ENCODE results near the gene BRAF.
"Not testable (repeated sequence)": the region's sequence is repeated elsewhere in the genome, so short reads cannot be mapped to it uniquely, and the experiment has no call there.

The BRAF gene

GRCh38 chr7:140876519-140877248 lies 48.0 kb downstream of the BRAF start:
- peak; percentile 42 for DNase-seq (ENCODE audit: low read depth)

GRCh38 chr7:140873434-140873833 lies 51.3 kb downstream of the BRAF start:
- no peak for DNase-seq (ENCODE audit: low read depth)

- DNase-seq (ENCODE audit: low read depth) = no peak
Measured at GRCh38 chr7:140870003-140870402, 54.7 kb downstream of the BRAF start.

- DNase-seq (ENCODE audit: low read depth) = no peak
Measured at GRCh38 chr7:140869430-140869829, 55.3 kb downstream of the BRAF start.

- DNase-seq (ENCODE audit: low read depth) = no peak
Measured at GRCh38 chr7:140867467-140868462, 57.0 kb downstream of the BRAF start.

GRCh38 chr7:140866926-140867325 lies 57.8 kb downstream of the BRAF start:
- no peak for DNase-seq (ENCODE audit: low read depth)

GRCh38 chr7:140864732-140865131 lies 60.0 kb downstream of the BRAF start:
- no peak for DNase-seq (ENCODE audit: low read depth)

- no peak for DNase-seq (ENCODE audit: low read depth)
Measured at GRCh38 chr7:140863867-140864266, 60.9 kb downstream of the BRAF start.

- DNase-seq (ENCODE audit: low read depth) = no peak
Measured at GRCh38 chr7:140863184-140863583, 61.5 kb downstream of the BRAF start.

- DNase-seq (ENCODE audit: low read depth) = peak; percentile 4
Measured at GRCh38 chr7:140857048-140857447, 67.7 kb downstream of the BRAF start.

GRCh38 chr7:140841166-140841715 lies 83.5 kb downstream of the BRAF start:
- DNase-seq (ENCODE audit: low read depth) = no peak

GRCh38 chr7:140831724-140832123 lies 93.0 kb downstream of the BRAF start:
- no peak for DNase-seq (ENCODE audit: low read depth)

- DNase-seq (ENCODE audit: low read depth) = no peak
Measured at GRCh38 chr7:140829720-140830119, 95.0 kb downstream of the BRAF start.

- no peak for DNase-seq (ENCODE audit: low read depth)
Measured at GRCh38 chr7:140828741-140829140, 96.0 kb downstream of the BRAF start.

- DNase-seq (ENCODE audit: low read depth) = not testable (repeated sequence)
Measured at GRCh38 chr7:140817383-140817782, 107.3 kb downstream of the BRAF start.

- peak; percentile 49 for DNase-seq (ENCODE audit: low read depth)
Measured at GRCh38 chr7:140810830-140811556, 113.7 kb downstream of the BRAF start.

- DNase-seq (ENCODE audit: low read depth) = no peak
Measured at GRCh38 chr7:140810385-140810784, 114.3 kb downstream of the BRAF start.

- DNase-seq (ENCODE audit: low read depth) = no peak
Measured at GRCh38 chr7:140778975-140779374, 145.8 kb downstream of the BRAF start.

GRCh38 chr7:140778568-140778967 lies 146.2 kb downstream of the BRAF start:
- no peak for DNase-seq (ENCODE audit: low read depth)

- DNase-seq (ENCODE audit: low read depth) = no peak
Measured at GRCh38 chr7:140774371-140774770, 150.4 kb downstream of the BRAF start.

- DNase-seq (ENCODE audit: low read depth) = no peak
Measured at GRCh38 chr7:140773104-140773503, 151.6 kb downstream of the BRAF start.

GRCh38 chr7:140771826-140772225 lies 152.9 kb downstream of the BRAF start:
- DNase-seq (ENCODE audit: low read depth) = no peak
